HL-60 (cell line): ENCODE measurements around the gene RNF152.

Experiments
- POLR2AphosphoS5 ChIP-seq: IDR thresholded peaks from 2 replicates; pipeline ENCODE4 v1.6.1; 2012; ENCODE audit warnings: low read depth
- TF ChIP-seq, protein P1 (sequence below): IDR thresholded peaks from one replicate; pipeline ENCODE4 v1.5.1; 2011; ENCODE audit warnings: low read length, control low read depth, inconsistent platforms; ENCODE audit not compliant: insufficient read depth

DNA sequence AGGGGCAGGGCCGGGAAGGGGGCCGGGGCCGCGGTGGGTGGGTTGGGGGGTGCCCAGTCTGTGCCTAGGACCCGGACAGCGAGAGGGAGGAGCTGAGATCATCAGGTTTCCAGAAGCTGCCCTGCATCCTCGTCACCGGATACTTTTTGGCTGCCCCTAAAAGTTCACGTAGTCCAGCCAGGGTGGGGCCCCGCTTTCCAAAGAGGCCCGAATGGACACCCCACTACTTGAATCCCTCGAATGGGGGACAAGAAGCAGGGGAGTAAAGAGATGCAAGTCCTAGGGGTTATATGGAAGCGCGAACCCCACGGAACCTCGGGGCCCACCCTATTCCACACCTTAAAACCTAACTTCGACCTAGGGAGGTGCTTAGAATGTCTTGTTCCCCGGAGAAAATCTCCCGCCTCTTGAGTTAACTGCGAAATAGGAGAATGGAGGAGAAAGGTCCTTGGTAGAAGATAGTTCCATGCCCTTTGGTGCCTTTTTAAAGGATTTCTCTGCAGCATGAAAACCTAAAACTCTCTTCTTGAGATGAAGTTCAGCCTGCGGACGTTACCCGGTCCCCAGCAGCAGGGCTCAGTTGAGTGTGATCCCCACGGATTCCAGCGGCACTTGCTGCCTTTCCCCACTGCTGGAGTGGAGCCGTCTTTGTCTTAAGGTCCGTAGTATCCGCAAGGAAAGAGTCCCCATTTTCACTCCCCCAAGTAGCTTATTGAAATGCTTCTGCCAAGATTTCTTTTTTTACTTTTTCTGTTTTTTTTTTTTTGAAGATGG is 2.1 kb upstream of the RNF152 start:
- TF ChIP-seq, protein P1, sequence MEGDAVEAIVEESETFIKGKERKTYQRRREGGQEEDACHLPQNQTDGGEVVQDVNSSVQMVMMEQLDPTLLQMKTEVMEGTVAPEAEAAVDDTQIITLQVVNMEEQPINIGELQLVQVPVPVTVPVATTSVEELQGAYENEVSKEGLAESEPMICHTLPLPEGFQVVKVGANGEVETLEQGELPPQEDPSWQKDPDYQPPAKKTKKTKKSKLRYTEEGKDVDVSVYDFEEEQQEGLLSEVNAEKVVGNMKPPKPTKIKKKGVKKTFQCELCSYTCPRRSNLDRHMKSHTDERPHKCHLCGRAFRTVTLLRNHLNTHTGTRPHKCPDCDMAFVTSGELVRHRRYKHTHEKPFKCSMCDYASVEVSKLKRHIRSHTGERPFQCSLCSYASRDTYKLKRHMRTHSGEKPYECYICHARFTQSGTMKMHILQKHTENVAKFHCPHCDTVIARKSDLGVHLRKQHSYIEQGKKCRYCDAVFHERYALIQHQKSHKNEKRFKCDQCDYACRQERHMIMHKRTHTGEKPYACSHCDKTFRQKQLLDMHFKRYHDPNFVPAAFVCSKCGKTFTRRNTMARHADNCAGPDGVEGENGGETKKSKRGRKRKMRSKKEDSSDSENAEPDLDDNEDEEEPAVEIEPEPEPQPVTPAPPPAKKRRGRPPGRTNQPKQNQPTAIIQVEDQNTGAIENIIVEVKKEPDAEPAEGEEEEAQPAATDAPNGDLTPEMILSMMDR = no peak
- TF ChIP-seq POLR2AphosphoS5 = no peak
